PC-3 (cell line): Measurements from ENCODE around the gene SRGAP3.

ENCODE experiments used
- EZH2 ChIP-seq: fragments of 300-600 bp; sonication (generic); IDR thresholded peaks from one replicate; pipeline ENCODE4 v1.6.1; 2017; ENCODE audit warnings: antibody characterized with exemption, mild to moderate bottlenecking, low read length; ENCODE audit not compliant: unreplicated experiment
- TF ChIP-seq, protein P1 (sequence below): fragments of 300-600 bp; sonication (generic); conservative IDR thresholded peaks from 2 replicates; pipeline ENCODE4 v1.5.1; 2017; ENCODE audit warnings: antibody characterized with exemption, low read depth, mild to moderate bottlenecking, low read length

DNA sequence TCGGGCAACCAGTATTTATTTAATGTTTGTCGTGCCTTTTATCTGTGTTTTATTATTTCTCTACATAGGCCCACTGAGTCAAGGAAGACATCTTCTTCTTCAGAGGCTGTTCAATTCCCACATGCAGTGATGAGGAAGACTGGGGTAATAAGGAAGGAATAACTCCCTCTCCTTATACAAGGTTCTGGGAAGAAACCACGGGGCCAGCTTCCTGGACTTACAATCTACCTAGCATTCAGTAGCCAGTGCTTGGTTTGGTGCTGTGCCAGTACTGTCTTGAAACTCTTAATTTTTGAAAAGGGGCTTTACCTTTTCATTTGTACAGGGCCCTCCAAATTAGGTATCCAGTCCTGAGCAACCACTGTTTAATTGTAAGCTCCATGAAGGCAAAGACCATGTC, 51.2 kb downstream of the SRGAP3 start:
- TF ChIP-seq, protein P1, sequence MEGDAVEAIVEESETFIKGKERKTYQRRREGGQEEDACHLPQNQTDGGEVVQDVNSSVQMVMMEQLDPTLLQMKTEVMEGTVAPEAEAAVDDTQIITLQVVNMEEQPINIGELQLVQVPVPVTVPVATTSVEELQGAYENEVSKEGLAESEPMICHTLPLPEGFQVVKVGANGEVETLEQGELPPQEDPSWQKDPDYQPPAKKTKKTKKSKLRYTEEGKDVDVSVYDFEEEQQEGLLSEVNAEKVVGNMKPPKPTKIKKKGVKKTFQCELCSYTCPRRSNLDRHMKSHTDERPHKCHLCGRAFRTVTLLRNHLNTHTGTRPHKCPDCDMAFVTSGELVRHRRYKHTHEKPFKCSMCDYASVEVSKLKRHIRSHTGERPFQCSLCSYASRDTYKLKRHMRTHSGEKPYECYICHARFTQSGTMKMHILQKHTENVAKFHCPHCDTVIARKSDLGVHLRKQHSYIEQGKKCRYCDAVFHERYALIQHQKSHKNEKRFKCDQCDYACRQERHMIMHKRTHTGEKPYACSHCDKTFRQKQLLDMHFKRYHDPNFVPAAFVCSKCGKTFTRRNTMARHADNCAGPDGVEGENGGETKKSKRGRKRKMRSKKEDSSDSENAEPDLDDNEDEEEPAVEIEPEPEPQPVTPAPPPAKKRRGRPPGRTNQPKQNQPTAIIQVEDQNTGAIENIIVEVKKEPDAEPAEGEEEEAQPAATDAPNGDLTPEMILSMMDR: no peak
- no peak for TF ChIP-seq EZH2
